ENCODE data around the gene LARGE1. TPM values are rescaled to one million over a fixed set of nuclear protein-coding genes. Genes with fewer than 3 reads are reported as not detected.

Gene LARGE1
- total RNA-seq, 1 experiment from 2014 or later = 2.5 TPM

DNA sequence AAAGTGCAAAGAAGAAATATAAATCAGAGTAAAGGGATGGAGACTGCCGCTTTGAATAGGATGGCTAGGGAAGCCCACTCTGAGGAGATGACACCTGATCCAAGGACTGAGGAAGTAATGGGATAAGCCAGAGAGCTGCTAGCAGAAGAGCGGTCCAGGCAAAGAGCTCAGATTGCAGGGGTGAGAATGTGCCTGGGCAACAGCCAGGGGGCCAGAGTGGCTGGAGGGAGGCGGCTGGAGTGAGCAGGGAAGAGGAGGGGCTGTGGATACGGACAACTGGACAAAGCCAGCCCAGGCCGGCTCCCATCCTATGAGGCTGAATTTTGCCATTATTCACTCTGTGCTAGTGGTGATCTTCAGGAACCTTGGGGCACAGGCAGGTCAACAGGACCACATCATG is 501.8 kb downstream of the LARGE1 start:
- Histone ChIP-seq H3K9me3 (ENCODE audit: control insufficient read depth, insufficient read depth, low read depth, low read length) (no peaks in the 10 kb centered on the region), H3K4me3 (ENCODE audit: low read depth in 2 of 2, low read length in 2 of 2) (no peak overlapping the region), H3K27me3 (ENCODE audit: control insufficient read depth, insufficient read depth, low read length) (no peaks in the 10 kb centered on the region), H3K27ac (ENCODE audit: low read length) (no peak overlapping the region), H3K4me1 (ENCODE audit: control insufficient read depth, insufficient read depth, low read length) (no peaks in the 10 kb centered on the region), H3K36me3 (ENCODE audit: control insufficient read depth, insufficient read depth, low read length) (no peaks in the 10 kb centered on the region)
- TF ChIP-seq, protein P1, sequence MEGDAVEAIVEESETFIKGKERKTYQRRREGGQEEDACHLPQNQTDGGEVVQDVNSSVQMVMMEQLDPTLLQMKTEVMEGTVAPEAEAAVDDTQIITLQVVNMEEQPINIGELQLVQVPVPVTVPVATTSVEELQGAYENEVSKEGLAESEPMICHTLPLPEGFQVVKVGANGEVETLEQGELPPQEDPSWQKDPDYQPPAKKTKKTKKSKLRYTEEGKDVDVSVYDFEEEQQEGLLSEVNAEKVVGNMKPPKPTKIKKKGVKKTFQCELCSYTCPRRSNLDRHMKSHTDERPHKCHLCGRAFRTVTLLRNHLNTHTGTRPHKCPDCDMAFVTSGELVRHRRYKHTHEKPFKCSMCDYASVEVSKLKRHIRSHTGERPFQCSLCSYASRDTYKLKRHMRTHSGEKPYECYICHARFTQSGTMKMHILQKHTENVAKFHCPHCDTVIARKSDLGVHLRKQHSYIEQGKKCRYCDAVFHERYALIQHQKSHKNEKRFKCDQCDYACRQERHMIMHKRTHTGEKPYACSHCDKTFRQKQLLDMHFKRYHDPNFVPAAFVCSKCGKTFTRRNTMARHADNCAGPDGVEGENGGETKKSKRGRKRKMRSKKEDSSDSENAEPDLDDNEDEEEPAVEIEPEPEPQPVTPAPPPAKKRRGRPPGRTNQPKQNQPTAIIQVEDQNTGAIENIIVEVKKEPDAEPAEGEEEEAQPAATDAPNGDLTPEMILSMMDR (IDR thresholded peaks at IDR 0.05) = no peak
- TF ChIP-seq SIN3A (IDR thresholded peaks at IDR 0.05; ENCODE audit: borderline replicate concordance, insufficient read depth, low read depth, low read length) (no peak), POLR2AphosphoS5 (IDR thresholded peaks at IDR 0.05; ENCODE audit: low read depth, low read length) (no peak), TCF7L2 (IDR thresholded peaks at IDR 0.05; ENCODE audit: low read depth, low read length) (no peak)
- TF ChIP-seq, protein P2, sequence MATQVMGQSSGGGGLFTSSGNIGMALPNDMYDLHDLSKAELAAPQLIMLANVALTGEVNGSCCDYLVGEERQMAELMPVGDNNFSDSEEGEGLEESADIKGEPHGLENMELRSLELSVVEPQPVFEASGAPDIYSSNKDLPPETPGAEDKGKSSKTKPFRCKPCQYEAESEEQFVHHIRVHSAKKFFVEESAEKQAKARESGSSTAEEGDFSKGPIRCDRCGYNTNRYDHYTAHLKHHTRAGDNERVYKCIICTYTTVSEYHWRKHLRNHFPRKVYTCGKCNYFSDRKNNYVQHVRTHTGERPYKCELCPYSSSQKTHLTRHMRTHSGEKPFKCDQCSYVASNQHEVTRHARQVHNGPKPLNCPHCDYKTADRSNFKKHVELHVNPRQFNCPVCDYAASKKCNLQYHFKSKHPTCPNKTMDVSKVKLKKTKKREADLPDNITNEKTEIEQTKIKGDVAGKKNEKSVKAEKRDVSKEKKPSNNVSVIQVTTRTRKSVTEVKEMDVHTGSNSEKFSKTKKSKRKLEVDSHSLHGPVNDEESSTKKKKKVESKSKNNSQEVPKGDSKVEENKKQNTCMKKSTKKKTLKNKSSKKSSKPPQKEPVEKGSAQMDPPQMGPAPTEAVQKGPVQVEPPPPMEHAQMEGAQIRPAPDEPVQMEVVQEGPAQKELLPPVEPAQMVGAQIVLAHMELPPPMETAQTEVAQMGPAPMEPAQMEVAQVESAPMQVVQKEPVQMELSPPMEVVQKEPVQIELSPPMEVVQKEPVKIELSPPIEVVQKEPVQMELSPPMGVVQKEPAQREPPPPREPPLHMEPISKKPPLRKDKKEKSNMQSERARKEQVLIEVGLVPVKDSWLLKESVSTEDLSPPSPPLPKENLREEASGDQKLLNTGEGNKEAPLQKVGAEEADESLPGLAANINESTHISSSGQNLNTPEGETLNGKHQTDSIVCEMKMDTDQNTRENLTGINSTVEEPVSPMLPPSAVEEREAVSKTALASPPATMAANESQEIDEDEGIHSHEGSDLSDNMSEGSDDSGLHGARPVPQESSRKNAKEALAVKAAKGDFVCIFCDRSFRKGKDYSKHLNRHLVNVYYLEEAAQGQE (IDR thresholded peaks at IDR 0.05; ENCODE audit: insufficient read depth in 1 of 2, low read depth in 2 of 2, low read length in 1 of 2) = no peak
- POLR2A ChIA-PET = no interaction called here
- intact Hi-C loops (cut with micrococcal nuclease; ENCODE audit: unreplicated experiment) = no loop called here
- no TSS peak for BruUV-seq (replicated peaks)
- CTCF ChIA-PET = no interaction called here
- ATAC-seq = no peak
- in situ Hi-C loops (cut with HindIII; ENCODE audit: low pct_unique_long_range_greater_than_20kb, low sequenced_read_pairs) = no loop called here
- no peak for DNase-seq (ENCODE audit: low read depth, low spot score)

DNA sequence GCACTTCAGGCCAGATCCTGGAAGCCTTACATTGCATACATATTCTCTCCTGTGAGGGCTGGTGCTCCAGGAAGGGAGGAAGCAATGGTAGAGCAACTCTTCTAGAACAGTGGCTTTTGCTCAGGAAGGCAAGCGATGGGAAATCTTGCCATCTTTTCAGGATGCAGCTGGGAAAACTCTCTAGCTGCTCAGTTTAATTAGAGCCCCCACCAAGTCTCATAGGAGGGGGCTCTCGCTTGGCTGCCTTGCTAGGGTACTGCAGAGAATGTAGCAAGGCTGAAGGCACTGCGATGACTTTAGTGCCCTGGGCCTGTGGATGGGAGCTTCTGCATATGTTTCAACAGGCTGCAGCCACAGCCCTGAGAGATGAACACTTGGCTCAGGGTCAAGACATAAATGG is 504.9 kb downstream of the LARGE1 start:
- intact Hi-C loops (cut with micrococcal nuclease; ENCODE audit: unreplicated experiment) (no loop called here), in situ Hi-C loops (cut with HindIII; ENCODE audit: low pct_unique_long_range_greater_than_20kb, low sequenced_read_pairs) (no loop called here)
- no peak overlapping the region for H3K4me3 ChIP-seq (ENCODE audit: low read depth in 2 of 2, low read length in 2 of 2)
- no peak overlapping the region for H3K27ac ChIP-seq (ENCODE audit: low read length)
- no peak for DNase-seq (ENCODE audit: low read depth, low spot score)
- ChIA-PET POLR2A (interaction anchor here (0.6 kb wide), 1 partner anchor 310 kb away, joined by 4 read pairs; no protein-coding TSS in a partner anchor), CTCF (no interaction called here)
- no peaks in the 10 kb centered on the region for H3K4me1 ChIP-seq (ENCODE audit: control insufficient read depth, insufficient read depth, low read length)
- ATAC-seq = no peak
- H3K9me3 ChIP-seq (ENCODE audit: control insufficient read depth, insufficient read depth, low read depth, low read length) = no peaks in the 10 kb centered on the region
- TF ChIP-seq, protein P2 (IDR thresholded peaks at IDR 0.05; ENCODE audit: insufficient read depth in 1 of 2, low read depth in 2 of 2, low read length in 1 of 2) = no peak
- TF ChIP-seq TCF7L2 (IDR thresholded peaks at IDR 0.05; ENCODE audit: low read depth, low read length) (no peak), SIN3A (IDR thresholded peaks at IDR 0.05; ENCODE audit: borderline replicate concordance, insufficient read depth, low read depth, low read length) (no peak), POLR2AphosphoS5 (IDR thresholded peaks at IDR 0.05; ENCODE audit: low read depth, low read length) (no peak)
- TF ChIP-seq, protein P1 (IDR thresholded peaks at IDR 0.05) = no peak
- no peaks in the 10 kb centered on the region for H3K27me3 ChIP-seq (ENCODE audit: control insufficient read depth, insufficient read depth, low read length)
- no peaks in the 10 kb centered on the region for H3K36me3 ChIP-seq (ENCODE audit: control insufficient read depth, insufficient read depth, low read length)
- no TSS peak for BruUV-seq (replicated peaks)

Measured in Panc1 (cell line).